NOMO-1 treated with dmso at 0.1 percent for 144 hours (cell line): ENCODE data around the gene KCNQ2.

Experiments used
- DNase-seq: peaks from one replicate; lab custom pipeline; 2025; ENCODE audit not compliant: unreplicated experiment; lab: John Stamatoyannopoulos, UW

KCNQ2 gene

GRCh38 chr20:63471717-63471980 lies 806 bp downstream of the KCNQ2 start:
- DNase-seq = no peak

- no peak for DNase-seq
These were observed 1.3 kb downstream of the KCNQ2 start for GRCh38 chr20:63471002-63471716.

GRCh38 chr20:63470410-63470809 lies 2.0 kb downstream of the KCNQ2 start:
- DNase-seq = no peak

GRCh38 chr20:63469713-63470101 lies 2.7 kb downstream of the KCNQ2 start:
- no peak for DNase-seq

GRCh38 chr20:63469019-63469712 lies 3.3 kb downstream of the KCNQ2 start:
- no peak for DNase-seq

GRCh38 chr20:63468421-63468820 lies 4.0 kb downstream of the KCNQ2 start:
- no peak for DNase-seq

- DNase-seq = no peak
These were observed 5.0 kb downstream of the KCNQ2 start for GRCh38 chr20:63467294-63468083.

- DNase-seq = no peak
These were observed 5.6 kb downstream of the KCNQ2 start for GRCh38 chr20:63466861-63467260.

- DNase-seq = no peak
These were observed 6.1 kb downstream of the KCNQ2 start for GRCh38 chr20:63466250-63466825.

GRCh38 chr20:63465380-63466249 lies 6.8 kb downstream of the KCNQ2 start:
- no peak for DNase-seq

GRCh38 chr20:63464289-63464635 lies 8.2 kb downstream of the KCNQ2 start:
- no peak for DNase-seq

- DNase-seq = no peak
These were observed 8.8 kb downstream of the KCNQ2 start for GRCh38 chr20:63463400-63464288.

- DNase-seq = no peak
These were observed 10.2 kb downstream of the KCNQ2 start for GRCh38 chr20:63462244-63462643.

GRCh38 chr20:63461104-63461763 lies 11.2 kb downstream of the KCNQ2 start:
- no peak for DNase-seq

- DNase-seq = no peak
These were observed 13.4 kb downstream of the KCNQ2 start for GRCh38 chr20:63459070-63459380.

GRCh38 chr20:63458170-63459069 lies 14.0 kb downstream of the KCNQ2 start:
- DNase-seq = no peak

- DNase-seq = no peak
These were observed 14.7 kb downstream of the KCNQ2 start for GRCh38 chr20:63457737-63458136.

- no peak for DNase-seq
These were observed 15.8 kb downstream of the KCNQ2 start for GRCh38 chr20:63456429-63457284.
